HG03045 (cell line): ENCODE results near the gene ZNF90.
"Not testable (repeated sequence)": the region's sequence is repeated elsewhere in the genome, so short reads cannot be mapped to it uniquely, and the experiment has no call there.

Experiments used
- ATAC-seq: cut with Tn5 transposase; IDR thresholded peaks from one replicate; pipeline ENCODE4 v1.9.1; 2021; ENCODE audit warnings: mild to moderate bottlenecking, moderate library complexity; ENCODE audit not compliant: unreplicated experiment

Gene ZNF90

GRCh38 chr19:20102097-20102496 is 24.3 kb downstream of the ZNF90 start:
- ATAC-seq: no peak

DNA sequence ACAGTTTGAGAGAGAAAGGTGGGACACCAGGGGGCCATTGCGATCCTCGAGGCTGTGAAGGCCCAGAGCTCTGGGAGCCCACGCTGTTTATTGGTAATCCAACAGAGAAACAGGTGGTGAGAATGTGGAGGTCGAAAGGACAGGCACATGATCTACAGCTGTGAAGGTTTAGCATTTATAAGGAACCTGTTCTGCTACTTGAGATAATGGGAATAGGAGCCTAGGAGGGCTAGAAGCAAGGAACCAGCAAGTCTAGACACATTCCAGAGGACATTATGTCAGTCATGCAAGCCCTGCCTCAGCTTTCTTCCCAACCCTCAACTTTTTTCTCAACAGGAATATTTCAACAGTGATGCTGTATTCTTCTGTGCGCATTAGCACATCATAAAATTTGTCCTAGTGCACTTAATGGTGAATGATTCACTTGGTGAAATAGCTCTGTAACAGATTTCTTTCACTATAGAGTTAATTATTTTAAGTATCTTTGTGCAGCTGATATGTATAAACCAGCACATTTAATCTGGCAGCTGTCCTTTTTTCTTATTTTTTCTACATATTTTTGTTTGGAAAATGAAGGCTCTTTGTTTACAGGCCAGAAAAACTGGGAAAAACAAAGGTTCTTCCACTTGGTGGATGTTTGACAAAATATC is 25.4 kb downstream of the ZNF90 start:
- ATAC-seq: no peak

- no peak for ATAC-seq
These were observed 29.5 kb downstream of the ZNF90 start for GRCh38 chr19:20107301-20107700.

DNA sequence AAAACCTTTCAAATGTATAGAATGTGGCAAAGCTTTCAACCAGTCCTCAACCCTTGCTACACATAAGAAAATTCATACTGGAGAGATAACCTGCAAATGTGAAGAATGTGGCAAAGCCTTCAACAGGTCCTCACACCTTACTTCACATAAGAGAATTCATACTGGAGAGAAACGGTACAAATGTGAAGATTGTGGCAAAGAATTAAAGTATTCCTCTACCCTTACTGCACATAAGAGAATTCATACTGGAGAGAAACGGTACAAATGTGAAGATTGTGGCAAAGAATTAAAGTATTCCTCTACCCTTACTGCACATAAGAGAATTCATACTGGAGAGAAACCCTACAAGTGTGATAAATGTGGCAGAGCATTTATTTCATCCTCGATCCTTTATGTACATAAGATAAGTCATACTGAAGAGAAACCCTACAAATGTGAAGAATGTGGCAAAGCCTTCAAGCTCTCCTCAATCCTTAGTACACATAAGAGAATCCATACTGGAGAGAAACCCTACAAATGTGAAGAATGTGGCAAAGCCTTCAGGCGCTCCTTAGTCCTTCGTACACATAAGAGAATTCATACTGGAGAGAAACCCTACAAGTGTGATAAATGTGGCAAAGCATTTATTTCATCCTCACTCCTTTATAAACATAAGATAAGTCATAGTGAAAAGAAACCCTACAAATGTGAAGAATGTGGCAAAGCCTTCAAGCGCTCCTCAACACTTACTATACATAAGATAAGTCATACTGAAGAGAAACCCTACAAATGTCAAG is 40.5 kb downstream of the ZNF90 start:
- not testable (repeated sequence) for ATAC-seq

GRCh38 chr19:20124879-20125278 is 47.1 kb downstream of the ZNF90 start:
- ATAC-seq: no peak

DNA sequence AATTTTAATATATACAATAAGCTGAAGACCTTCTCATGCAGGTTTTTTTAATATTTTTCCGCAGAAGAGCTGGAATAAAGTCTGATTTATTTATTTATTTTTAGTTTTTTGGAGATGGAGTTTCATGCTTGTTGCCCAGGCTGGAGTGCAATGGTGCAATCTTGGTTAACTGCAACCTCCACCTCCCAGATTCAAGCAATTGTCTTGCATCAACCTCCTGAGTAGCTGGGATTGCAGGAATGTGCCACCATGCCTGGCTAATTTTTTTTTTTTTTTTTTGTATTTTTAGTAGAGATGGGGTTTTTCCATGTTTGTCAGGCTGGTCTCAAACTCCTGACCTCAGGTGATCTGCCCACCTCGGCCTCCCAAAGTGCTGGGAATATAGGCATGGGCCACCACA is 55.1 kb downstream of the ZNF90 start:
- not testable (repeated sequence) for ATAC-seq

DNA sequence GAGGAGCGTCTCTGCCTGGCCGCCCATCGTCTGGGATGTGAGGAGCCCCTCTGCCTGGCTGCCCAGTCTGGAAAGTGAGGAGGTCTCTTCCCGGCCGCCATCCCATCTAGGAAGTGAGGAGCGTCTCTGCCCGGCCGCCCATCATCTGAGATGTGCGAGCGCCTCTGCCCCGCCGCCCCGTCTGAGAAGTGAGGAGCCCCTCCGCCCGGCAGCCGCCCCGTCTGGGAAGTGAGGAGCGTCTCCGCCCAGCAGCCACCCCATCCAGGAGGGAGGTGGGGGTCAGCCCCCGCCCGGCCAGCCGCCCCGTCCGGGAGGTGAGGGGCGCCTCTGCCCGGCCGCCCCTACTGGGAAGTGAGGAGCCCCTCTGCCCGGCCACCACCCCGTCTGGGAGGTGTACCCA is 59.9 kb downstream of the ZNF90 start:
- ATAC-seq: not testable (repeated sequence)

DNA sequence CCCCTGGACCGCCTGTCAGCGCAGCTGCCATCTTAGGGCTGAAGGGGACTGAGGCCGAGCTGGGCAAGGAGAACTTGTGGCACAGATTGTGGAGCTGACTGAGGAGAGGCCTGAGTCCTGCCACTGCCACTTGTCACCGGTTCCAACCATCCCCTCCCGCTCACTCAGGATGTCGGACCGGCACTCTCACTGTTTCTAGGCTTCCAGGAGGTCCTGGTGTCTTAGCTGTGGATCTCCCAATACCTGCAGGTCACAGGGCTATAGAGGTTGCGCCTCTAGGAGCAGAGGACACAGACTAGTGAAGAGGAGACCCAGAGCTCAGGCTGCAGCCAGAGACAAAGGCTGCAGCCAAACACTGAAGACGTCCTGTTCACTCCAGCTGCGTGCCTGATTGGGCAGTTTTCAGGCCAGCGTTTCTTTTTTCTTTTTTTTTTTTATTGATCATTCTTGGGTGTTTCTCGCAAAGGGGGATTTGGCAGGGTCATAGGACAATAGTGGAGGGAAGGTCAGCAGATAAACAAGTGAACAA is 73.9 kb downstream of the ZNF90 start:
- ATAC-seq: no peak

DNA sequence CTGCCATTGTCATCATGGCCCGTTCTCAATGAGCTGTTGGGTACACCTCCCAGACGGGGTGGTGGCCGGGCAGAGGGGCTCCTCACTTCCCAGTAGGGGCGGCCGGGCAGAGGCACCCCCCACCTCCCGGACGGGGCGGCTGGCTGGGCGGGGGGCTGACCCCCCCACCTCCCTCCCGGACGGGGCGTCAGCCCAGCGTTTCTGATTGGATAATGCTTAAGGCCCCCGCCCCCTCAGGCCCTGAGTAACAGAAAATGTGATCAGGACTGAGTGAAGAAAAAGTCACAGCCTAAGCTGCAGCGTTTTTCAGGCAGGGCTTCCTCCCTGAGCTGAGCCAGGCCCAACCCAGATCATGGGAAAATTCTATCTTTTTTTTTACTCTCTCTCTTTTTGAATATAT is 74.7 kb downstream of the ZNF90 start:
- not testable (repeated sequence) for ATAC-seq

GRCh38 chr19:20153281-20153680 is 75.5 kb downstream of the ZNF90 start:
- no peak for ATAC-seq

- ATAC-seq: no peak
These were observed 76.8 kb downstream of the ZNF90 start for GRCh38 chr19:20154636-20155035.

- no peak for ATAC-seq
These were observed 85.0 kb downstream of the ZNF90 start for GRCh38 chr19:20162821-20163220.

DNA sequence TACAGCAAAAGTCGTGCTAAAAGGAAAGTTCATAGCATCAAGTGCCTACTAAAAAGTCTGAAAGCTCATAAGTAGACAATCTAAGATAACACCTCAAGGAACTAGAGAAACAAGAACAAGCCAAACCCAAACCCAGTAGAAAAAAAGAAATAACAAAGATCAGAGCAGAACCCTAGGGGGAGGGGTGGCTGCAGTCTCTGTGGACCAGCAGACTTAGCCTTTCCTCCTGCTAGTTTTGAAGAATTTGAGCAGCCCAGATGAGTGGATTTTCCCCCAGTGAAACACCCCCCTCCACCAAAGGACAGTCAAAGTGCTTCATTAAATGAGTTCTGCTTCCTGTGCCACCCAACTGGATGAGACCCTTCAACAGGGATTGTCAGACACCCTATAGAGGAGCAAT is 86.7 kb downstream of the ZNF90 start:
- no peak for ATAC-seq

DNA sequence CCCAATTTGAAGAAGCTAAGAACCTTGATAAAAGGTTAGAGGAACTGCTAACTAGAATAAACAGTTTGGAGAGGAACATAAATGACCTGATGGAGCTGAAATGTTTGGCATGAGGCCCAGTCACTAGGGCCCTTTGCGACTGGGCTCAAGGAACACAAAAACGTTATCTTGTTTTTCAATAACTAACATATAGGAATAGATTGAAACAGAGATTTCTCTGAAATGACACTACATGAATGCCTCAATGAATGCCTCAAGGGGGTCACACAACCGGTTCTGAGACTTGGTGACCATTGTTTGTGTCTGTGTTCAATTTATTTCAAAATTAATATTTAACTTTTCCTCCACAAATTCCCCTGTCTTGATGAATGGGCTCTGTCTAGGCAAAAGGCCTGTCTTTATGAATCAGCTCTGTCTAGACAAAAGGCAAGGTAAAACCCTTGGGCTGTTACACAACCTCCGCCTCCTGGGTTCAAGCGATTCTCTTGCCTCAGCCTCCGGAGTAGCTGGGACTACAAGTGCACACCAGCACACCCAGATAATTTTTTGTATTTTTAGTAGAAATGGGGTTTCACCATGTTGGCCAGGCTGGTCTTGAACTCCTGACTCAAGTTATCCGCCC is 88.3 kb downstream of the ZNF90 start:
- ATAC-seq: no peak

GRCh38 chr19:20167020-20167644 is 89.3 kb downstream of the ZNF90 start, which contains the start of gene ZNF486:
Gene ZNF486, plus strand, starts transcription at chr19:20167214. Its CDS starts 117 bp downstream, at chr19:20167331.
- ATAC-seq: peak; percentile 94

DNA sequence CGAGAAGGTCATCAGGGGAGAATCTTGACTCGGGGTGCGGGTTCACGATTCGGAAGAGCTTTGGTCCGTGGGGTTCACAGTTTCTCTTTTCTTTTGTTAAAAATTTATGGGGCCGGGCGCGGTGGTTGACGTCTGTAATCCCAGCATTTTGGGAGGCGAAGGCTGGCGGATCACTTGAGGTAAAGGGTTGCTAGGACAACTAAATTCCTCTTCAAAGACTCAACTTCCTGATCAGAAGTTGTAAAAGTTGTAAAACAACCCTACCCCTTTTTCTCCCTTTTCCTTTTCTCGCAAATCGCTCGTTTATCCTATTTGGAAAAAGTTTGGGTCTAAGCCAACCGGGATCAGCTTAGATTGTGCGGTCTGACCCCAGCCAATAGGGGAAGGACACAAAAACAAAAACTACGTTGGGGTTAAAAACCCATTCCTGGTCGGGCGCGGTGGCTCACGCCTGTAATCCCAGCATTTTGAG is 89.9 kb downstream of the ZNF90 start:
- ATAC-seq: no peak
